Calu3 (cell line): ENCODE data around the gene DDX41. TPM values are rescaled to one million over a fixed set of nuclear protein-coding genes. Genes with fewer than 3 reads are reported as not detected.

Experiments
- BruUV-seq: library from RNA; stranded (reverse); fragments of 400-500 nt; replicated peaks from 2 replicates; lab custom pipeline; 2021; lab: Mats Ljungman, UMichigan
- CTCF ChIA-PET: fragments of 300-600 bp; sonication (Branson Sonifier 250); formaldehyde crosslinking; loops from one replicate; lab custom pipeline; 2022; ENCODE audit warnings: antibody characterized with exemption; lab: Charles Lee
- DNase-seq: peaks from one replicate; pipeline ENCODE4 v3.0.0; 2022
- H3K27ac Mint-ChIP-seq: one replicate; pipeline ENCODE4 v1.8.0; 2022; ENCODE audit warnings: mixed read lengths; ENCODE audit not compliant: unreplicated experiment
- H3K27me3 Mint-ChIP-seq: one replicate; pipeline ENCODE4 v1.8.0; 2022; ENCODE audit warnings: mixed read lengths; ENCODE audit not compliant: unreplicated experiment
- H3K36me3 Mint-ChIP-seq: one replicate; pipeline ENCODE4 v1.8.0; 2022; ENCODE audit warnings: mild to moderate bottlenecking, moderate library complexity, mixed read lengths; ENCODE audit not compliant: insufficient read depth, unreplicated experiment
- H3K4me1 Mint-ChIP-seq: one replicate; pipeline ENCODE4 v1.8.0; 2022; ENCODE audit warnings: mild to moderate bottlenecking, low read depth, mixed read lengths; ENCODE audit not compliant: unreplicated experiment
- H3K4me3 Mint-ChIP-seq: one replicate; pipeline ENCODE4 v1.8.0; 2022; ENCODE audit warnings: mild to moderate bottlenecking, low read depth, moderate library complexity, mixed read lengths; ENCODE audit not compliant: unreplicated experiment
- H3K9me3 Mint-ChIP-seq: one replicate; pipeline ENCODE4 v1.8.0; 2022; ENCODE audit warnings: low read depth, mixed read lengths; ENCODE audit not compliant: unreplicated experiment
- intact Hi-C: fragments of 100-400 bp; cut with micrococcal nuclease; formaldehyde crosslinking; loops from one replicate; pipeline ENCODE4 v1.10.0; 2022; ENCODE audit not compliant: unreplicated experiment
- total RNA-seq: library from RNA; stranded (reverse); gene quantifications from 2 replicates; pipeline ENCODE4 v1.2.3, GENCODE V29; 2022
- TF ChIP-seq, protein P1 (sequence below): fragments of 200-600 bp; IDR thresholded peaks from one replicate; pipeline ENCODE4 v1.8.0; 2022; ENCODE audit warnings: antibody characterized with exemption; ENCODE audit not compliant: unreplicated experiment

The DDX41 gene
- total RNA-seq, 1 experiment from 2014 or later, result 101 TPM

DNA sequence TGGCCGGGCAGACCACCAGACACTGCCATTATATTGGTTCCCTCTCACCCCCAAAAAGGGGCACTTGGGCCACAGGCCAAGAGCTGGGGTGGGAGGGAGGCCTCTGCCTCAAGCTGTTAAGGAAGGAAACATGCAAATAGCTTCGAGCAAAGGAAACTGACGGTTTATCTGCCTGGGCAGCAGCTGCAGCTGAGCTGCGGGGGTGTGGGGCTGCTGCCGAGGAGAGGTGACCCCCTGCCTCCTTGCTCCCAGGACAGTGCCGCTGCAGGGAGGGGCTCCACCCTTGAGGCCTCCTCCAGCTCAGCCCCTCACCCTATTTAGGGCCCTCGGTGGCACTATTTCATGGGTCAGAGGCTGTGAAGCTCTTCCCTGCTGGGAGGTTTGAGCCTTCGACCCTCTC, 7.9 kb downstream of the DDX41 start:
- no peak overlapping the region for H3K27ac Mint-ChIP-seq
- intact Hi-C loops, result no loop called here
- no peaks in the 10 kb centered on the region for H3K9me3 Mint-ChIP-seq
- DNase-seq, result no peak
- no peaks in the 10 kb centered on the region for H3K27me3 Mint-ChIP-seq
- BruUV-seq, result no TSS peak
- H3K36me3 Mint-ChIP-seq, result peaks cover 39% of the 10 kb centered on the region
- TF ChIP-seq, protein P1, sequence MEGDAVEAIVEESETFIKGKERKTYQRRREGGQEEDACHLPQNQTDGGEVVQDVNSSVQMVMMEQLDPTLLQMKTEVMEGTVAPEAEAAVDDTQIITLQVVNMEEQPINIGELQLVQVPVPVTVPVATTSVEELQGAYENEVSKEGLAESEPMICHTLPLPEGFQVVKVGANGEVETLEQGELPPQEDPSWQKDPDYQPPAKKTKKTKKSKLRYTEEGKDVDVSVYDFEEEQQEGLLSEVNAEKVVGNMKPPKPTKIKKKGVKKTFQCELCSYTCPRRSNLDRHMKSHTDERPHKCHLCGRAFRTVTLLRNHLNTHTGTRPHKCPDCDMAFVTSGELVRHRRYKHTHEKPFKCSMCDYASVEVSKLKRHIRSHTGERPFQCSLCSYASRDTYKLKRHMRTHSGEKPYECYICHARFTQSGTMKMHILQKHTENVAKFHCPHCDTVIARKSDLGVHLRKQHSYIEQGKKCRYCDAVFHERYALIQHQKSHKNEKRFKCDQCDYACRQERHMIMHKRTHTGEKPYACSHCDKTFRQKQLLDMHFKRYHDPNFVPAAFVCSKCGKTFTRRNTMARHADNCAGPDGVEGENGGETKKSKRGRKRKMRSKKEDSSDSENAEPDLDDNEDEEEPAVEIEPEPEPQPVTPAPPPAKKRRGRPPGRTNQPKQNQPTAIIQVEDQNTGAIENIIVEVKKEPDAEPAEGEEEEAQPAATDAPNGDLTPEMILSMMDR, result no peak
- H3K4me1 Mint-ChIP-seq, result no peaks in the 10 kb centered on the region
- CTCF ChIA-PET, result interaction anchor here (1.0 kb wide), 1 partner anchor 11 kb away, joined by 4 read pairs; the partner anchor contains the start of gene PDLIM7
- no peak overlapping the region for H3K4me3 Mint-ChIP-seq

GRCh38 chr5:177508221-177508611, 8.5 kb downstream of the DDX41 start:
- intact Hi-C loops, result no loop called here
- TF ChIP-seq, protein P1, result no peak
- peak overlapping the region; percentile 1 for H3K27ac Mint-ChIP-seq
- no peaks in the 10 kb centered on the region for H3K4me1 Mint-ChIP-seq
- H3K9me3 Mint-ChIP-seq, result no peaks in the 10 kb centered on the region
- CTCF ChIA-PET, result interaction anchor here (1.0 kb wide), 1 partner anchor 11 kb away, joined by 4 read pairs; the partner anchor contains the start of gene PDLIM7
- H3K27me3 Mint-ChIP-seq, result no peaks in the 10 kb centered on the region
- no peak overlapping the region for H3K4me3 Mint-ChIP-seq
- peaks cover 37% of the 10 kb centered on the region for H3K36me3 Mint-ChIP-seq
- BruUV-seq, result no TSS peak
- no peak for DNase-seq

- CTCF ChIA-PET, result interaction anchor here (1.0 to 1.1 kb wide), 2 partner anchors 10 to 53 kb away, joined by 3 to 4 read pairs; partner anchors contain the start of gene PDLIM7
- no peaks in the 10 kb centered on the region for H3K9me3 Mint-ChIP-seq
- H3K27ac Mint-ChIP-seq, result peak overlapping the region; percentile 1
- no TSS peak for BruUV-seq
- no peaks in the 10 kb centered on the region for H3K4me1 Mint-ChIP-seq
- H3K4me3 Mint-ChIP-seq, result no peak overlapping the region
- peaks cover 32% of the 10 kb centered on the region for H3K36me3 Mint-ChIP-seq
- intact Hi-C loops, result no loop called here
- TF ChIP-seq, protein P1, result peak; percentile 1
- no peak for DNase-seq
- no peaks in the 10 kb centered on the region for H3K27me3 Mint-ChIP-seq
Observed at GRCh38 chr5:177507596-177508220, 9.1 kb downstream of the DDX41 start.

- Mint-ChIP-seq H3K4me3 (no peak overlapping the region), H3K27me3 (no peaks in the 10 kb centered on the region), H3K27ac (no peak overlapping the region), H3K4me1 (no peaks in the 10 kb centered on the region), H3K36me3 (peaks cover 29% of the 10 kb centered on the region), H3K9me3 (no peaks in the 10 kb centered on the region)
- DNase-seq, result no peak
- TF ChIP-seq, protein P1, result peak; percentile 12
- no TSS peak for BruUV-seq
- intact Hi-C loops, result no loop called here
- CTCF ChIA-PET, result interaction anchor here (0.7 to 1.1 kb wide), 2 partner anchors 52 to 82 kb away, joined by 3 read pairs; no protein-coding TSS in a partner anchor
Observed at GRCh38 chr5:177507165-177507564, 9.6 kb downstream of the DDX41 start.
